T-helper 1 cell (primary cell): ENCODE data around the gene OSCP1.
A peak's percentile ranks its signal among the peaks of the same experiment; 100 is the strongest.
"Not testable (repeated sequence)": the region's sequence is repeated elsewhere in the genome, so short reads cannot be mapped to it uniquely, and the experiment has no call there.

Source experiments
- DNase-seq, 5 donors: peaks; one replicate each; pipeline ENCODE4 v3.0.0-alpha.2; 2012 to 2020
- total RNA-seq, 4 donors: gene quantifications; one replicate each; lab custom pipeline; 2026; lab: John Stamatoyannopoulos, UW

OSCP1 gene
- 0 to 0.47 (median 0.38) reads per million in 4 donors for total RNA-seq

- peak; percentile 73 to 91 (median 81) for DNase-seq
These were observed at the start of gene OSCP1 for GRCh38 chr1:36450270-36450918. Gene OSCP1, minus strand, starts transcription at chr1:36450451. Its CDS starts 82 bp downstream, at chr1:36450369.

- no peak for DNase-seq
These were observed 47.0 kb upstream of the OSCP1 start for GRCh38 chr1:36497207-36497606.

- DNase-seq, result no peak
These were observed 44.7 kb upstream of the OSCP1 start for GRCh38 chr1:36494971-36495370.

- no peak for DNase-seq
These were observed 43.3 kb upstream of the OSCP1 start for GRCh38 chr1:36493524-36493923.

GRCh38 chr1:36492491-36492890, 42.2 kb upstream of the OSCP1 start:
- no peak for DNase-seq

- DNase-seq, result not testable (repeated sequence)
These were observed 39.2 kb upstream of the OSCP1 start for GRCh38 chr1:36489258-36490051.

GRCh38 chr1:36487906-36488305, 37.7 kb upstream of the OSCP1 start:
- DNase-seq, result no peak

GRCh38 chr1:36487336-36487725, 37.1 kb upstream of the OSCP1 start:
- not testable (repeated sequence) for DNase-seq

- DNase-seq, result no peak
These were observed 36.4 kb upstream of the OSCP1 start for GRCh38 chr1:36486439-36487335.

- DNase-seq, result no peak
These were observed 35.8 kb upstream of the OSCP1 start for GRCh38 chr1:36486093-36486438.

GRCh38 chr1:36484099-36484498, 33.8 kb upstream of the OSCP1 start:
- DNase-seq, result no peak

GRCh38 chr1:36482724-36483388, 32.6 kb upstream of the OSCP1 start, which contains the start of gene CSF3R:
Gene CSF3R, minus strand, starts transcription at chr1:36482913. Its CDS starts 3,417 bp downstream, at chr1:36479496.
- DNase-seq, result no peak

- no peak for DNase-seq
These were observed 31.8 kb upstream of the OSCP1 start for GRCh38 chr1:36481771-36482723.

- no peak for DNase-seq
These were observed 30.8 kb upstream of the OSCP1 start for GRCh38 chr1:36481091-36481490.

GRCh38 chr1:36480161-36480560, 29.9 kb upstream of the OSCP1 start:
- no peak for DNase-seq

GRCh38 chr1:36479505-36480051, 29.3 kb upstream of the OSCP1 start:
- DNase-seq, result no peak

- not testable (repeated sequence) for DNase-seq
These were observed 27.4 kb upstream of the OSCP1 start for GRCh38 chr1:36477615-36478014.

GRCh38 chr1:36476945-36477344, 26.7 kb upstream of the OSCP1 start:
- DNase-seq, result no peak

GRCh38 chr1:36475910-36476604, 25.8 kb upstream of the OSCP1 start:
- no peak for DNase-seq

- DNase-seq, result no peak
These were observed 25.1 kb upstream of the OSCP1 start for GRCh38 chr1:36475341-36475740.
